ENCODE data around the gene SNTG2. TPM values are rescaled to one million over a fixed set of nuclear protein-coding genes. Genes with fewer than 3 reads are reported as not detected.
"Not testable (repeated sequence)": the region's sequence is repeated elsewhere in the genome, so short reads cannot be mapped to it uniquely, and the experiment has no call there.

SNTG2 gene
- total RNA-seq, 4 donors from 2014 or later, result 1.9 to 14.0 (median 6.7) TPM

- DNase-seq (ENCODE audit: low spot score) (no peak), ATAC-seq (ENCODE audit: low FRiP score) (no peak)
- TF ChIP-seq CTCF (IDR thresholded peaks at IDR 0.05), result no peak
Measured at GRCh38 chr2:1099418-1099817, 148.8 kb downstream of the SNTG2 start.

- TF ChIP-seq CTCF (IDR thresholded peaks at IDR 0.05), result no peak
- DNase-seq (ENCODE audit: low spot score), result no peak
- ATAC-seq (ENCODE audit: low FRiP score), result no peak
Measured at GRCh38 chr2:1101011-1101782, 150.5 kb downstream of the SNTG2 start.

- no peak for TF ChIP-seq CTCF (IDR thresholded peaks at IDR 0.05)
- DNase-seq (ENCODE audit: low spot score) (no peak), ATAC-seq (ENCODE audit: low FRiP score) (no peak)
Measured at GRCh38 chr2:1101982-1102590, 151.4 kb downstream of the SNTG2 start.

- no peak for TF ChIP-seq CTCF (IDR thresholded peaks at IDR 0.05)
- ATAC-seq (ENCODE audit: low FRiP score) (no peak), DNase-seq (ENCODE audit: low spot score) (no peak)
Measured at GRCh38 chr2:1104364-1104763, 153.7 kb downstream of the SNTG2 start.

- ATAC-seq (ENCODE audit: low FRiP score); DNase-seq (ENCODE audit: low spot score): not testable (repeated sequence)
Measured at GRCh38 chr2:1106344-1106743, 155.7 kb downstream of the SNTG2 start.

- no peak for DNase-seq (ENCODE audit: low spot score)
- no peak for TF ChIP-seq CTCF (IDR thresholded peaks at IDR 0.05)
- no peak for ATAC-seq (ENCODE audit: low FRiP score)
Measured at GRCh38 chr2:1115843-1116539, 165.3 kb downstream of the SNTG2 start.

- no peak for TF ChIP-seq CTCF (IDR thresholded peaks at IDR 0.05)
- ATAC-seq (ENCODE audit: low FRiP score) (no peak), DNase-seq (ENCODE audit: low spot score) (no peak)
Measured at GRCh38 chr2:1117569-1117968, 166.9 kb downstream of the SNTG2 start.

Data from omental fat pad (tissue), 4 donors.